HG03064 (cell line): ENCODE measurements around the gene MIEN1.
"Not testable (repeated sequence)": the region's sequence is repeated elsewhere in the genome, so short reads cannot be mapped to it uniquely, and the experiment has no call there.

Source experiments
- ATAC-seq: cut with Tn5 transposase; IDR thresholded peaks from one replicate; pipeline ENCODE4 v1.9.1; 2021; ENCODE audit warnings: low read depth; ENCODE audit not compliant: unreplicated experiment

MIEN1 gene

DNA sequence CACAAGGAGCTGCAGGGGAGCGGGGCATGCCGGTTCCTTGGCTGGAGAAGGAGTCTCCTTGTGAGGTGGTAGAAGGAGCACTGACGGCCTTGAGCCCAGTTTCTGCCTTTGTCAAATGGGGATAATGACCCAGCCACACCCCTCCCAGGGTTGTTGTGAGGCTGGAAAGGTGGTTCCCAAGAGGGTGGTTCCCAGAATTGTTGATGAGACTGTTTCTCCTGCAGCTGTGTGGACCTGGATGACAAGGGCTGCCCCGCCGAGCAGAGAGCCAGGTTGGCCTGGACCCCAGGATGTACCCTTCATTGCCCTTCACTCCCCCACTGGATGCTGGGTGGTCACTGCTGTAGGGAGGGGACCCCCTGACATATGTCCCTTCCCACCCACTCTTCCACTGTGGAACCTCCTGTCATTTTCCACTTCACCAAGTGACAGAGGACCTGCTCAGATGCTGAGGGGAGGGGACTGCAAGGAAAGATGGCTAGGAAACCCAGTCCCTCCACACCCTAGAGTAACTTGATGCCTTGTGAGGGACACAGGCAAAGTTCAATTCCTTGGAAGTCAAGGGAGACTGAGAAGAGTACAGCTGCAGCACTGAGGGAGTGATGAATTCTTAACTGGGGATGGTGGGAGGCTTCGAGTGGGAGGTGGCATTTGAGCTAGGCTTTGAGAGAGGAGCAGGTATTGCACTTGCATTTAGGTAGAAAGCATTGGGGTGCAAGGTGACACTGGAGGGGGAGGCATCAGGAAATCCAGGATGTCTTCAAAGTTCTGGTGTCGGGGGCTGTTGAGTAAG, 10.6 kb downstream of the MIEN1 start:
- ATAC-seq: no peak

DNA sequence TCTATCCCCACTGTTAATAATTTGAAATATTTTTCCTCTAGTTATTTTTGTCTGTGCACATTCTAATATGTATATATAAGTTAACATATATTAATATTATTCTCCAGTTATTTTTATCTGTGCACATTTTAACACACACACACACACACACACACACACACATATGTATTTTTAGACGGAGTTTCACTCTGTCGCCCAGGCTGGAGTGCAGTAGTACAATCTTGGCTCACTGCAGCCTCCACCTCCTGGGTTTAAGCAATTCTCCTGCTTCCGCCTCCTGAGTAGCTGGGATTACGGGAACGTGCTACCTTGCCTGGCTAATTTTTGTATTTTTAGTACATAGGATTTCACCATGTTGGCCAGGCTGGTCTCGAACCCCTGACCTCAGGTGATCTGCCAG, 12.7 kb downstream of the MIEN1 start:
- no peak for ATAC-seq

DNA sequence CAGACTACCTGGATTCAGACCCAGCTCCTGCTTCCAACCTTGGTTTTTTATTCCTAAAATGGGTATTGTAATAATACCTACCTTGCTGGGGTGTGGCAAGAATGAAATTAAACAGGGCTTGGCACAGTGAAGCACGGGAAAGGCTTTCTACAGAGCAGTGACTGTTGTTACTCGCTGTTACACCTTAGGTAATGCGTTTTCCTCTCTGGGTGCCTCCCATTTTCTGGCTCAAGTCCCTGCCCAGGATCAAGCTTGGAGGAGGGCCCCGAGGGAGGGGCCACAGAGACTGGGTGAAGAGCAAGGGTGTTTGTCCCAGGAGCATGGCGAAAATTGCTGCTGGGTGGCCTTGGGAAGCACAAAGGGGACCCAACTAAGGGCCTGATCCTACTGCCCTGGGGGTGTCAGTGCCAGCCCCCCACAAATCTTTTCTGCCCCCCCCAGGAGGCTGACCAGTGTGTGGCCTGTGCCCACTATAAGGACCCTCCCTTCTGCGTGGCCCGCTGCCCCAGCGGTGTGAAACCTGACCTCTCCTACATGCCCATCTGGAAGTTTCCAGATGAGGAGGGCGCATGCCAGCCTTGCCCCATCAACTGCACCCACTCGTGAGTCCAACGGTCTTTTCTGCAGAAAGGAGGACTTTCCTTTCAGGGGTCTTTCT, 13.3 kb downstream of the MIEN1 start:
- no peak for ATAC-seq

DNA sequence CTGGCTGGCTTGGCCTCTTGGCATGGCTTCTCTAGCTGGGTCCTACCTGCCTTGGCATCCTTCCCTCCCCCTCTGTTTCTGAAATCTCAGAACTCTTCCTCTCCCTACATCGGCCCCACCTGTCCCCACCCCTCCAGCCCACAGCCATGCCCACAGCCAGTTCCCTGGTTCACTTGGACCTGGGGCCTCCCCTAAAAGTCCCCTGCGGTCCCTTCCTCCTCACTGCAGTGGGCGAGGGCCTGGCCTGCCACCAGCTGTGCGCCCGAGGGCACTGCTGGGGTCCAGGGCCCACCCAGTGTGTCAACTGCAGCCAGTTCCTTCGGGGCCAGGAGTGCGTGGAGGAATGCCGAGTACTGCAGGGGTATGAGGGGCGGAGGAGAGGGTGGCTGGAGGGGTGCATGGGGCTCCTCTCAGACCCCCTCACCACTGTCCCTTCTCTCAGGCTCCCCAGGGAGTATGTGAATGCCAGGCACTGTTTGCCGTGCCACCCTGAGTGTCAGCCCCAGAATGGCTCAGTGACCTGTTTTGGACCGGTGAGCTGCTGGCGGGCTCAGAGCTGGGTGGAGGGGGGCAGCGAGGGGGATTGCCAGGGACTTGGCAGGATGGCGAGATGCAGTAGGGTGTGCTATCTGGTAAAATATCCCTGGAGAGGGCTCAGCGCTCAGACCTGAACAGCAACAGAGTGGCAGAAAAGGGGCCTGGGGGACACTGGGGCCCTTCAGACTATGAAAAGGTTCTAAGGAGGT, 14.1 kb downstream of the MIEN1 start:
- no peak for ATAC-seq

DNA sequence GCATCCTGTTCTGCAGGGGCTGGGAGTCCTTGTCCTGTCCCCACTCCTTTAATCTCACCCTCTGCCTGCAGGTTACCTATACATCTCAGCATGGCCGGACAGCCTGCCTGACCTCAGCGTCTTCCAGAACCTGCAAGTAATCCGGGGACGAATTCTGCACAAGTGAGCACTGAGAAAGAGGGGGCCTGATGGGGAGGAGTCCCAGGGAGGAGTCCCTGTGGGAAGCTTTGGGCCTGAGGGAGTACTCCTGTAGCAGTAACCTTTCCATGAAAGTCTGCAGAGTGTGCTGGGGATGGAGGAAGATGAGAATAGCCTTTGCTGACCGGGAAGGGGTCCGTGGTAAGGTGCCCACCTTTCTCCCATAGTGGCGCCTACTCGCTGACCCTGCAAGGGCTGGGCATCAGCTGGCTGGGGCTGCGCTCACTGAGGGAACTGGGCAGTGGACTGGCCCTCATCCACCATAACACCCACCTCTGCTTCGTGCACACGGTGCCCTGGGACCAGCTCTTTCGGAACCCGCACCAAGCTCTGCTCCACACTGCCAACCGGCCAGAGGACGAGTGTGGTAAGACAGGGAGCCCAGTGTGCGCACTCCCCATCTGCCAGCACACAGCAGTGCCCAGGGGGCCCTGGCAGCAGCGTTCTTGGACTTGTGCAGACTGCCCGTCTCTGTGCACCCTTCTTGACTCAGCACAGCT, 14.8 kb downstream of the MIEN1 start:
- ATAC-seq: no peak

DNA sequence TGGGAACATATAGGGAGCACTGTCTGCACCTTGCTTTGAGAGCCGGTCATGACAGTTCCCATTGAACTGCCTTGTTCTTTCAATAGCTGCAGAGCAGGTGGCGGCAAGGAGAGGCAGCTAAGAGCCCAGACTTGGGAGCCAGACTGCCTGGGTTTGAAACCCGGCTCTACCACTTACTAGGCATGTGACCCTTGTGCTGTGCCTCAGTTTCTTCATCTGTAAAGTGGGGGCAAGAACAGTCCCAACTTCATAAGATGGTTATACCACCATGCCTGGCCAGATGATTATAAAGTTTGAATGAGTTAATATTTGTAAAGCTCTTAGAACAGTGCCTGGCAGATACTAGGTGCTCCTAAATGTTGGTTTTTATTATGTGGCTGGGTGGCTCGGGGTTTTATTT, 16.1 kb downstream of the MIEN1 start:
- no peak for ATAC-seq

DNA sequence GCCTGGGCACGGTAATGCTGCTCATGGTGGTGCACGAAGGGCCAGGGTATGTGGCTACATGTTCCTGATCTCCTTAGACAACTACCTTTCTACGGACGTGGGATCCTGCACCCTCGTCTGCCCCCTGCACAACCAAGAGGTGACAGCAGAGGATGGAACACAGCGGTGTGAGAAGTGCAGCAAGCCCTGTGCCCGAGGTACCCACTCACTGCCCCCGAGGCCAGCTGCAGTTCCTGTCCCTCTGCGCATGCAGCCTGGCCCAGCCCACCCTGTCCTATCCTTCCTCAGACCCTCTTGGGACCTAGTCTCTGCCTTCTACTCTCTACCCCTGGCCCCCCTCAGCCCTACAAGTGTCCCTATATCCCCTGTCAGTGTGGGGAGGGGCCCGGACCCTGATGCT, 18.5 kb downstream of the MIEN1 start:
- no peak for ATAC-seq

DNA sequence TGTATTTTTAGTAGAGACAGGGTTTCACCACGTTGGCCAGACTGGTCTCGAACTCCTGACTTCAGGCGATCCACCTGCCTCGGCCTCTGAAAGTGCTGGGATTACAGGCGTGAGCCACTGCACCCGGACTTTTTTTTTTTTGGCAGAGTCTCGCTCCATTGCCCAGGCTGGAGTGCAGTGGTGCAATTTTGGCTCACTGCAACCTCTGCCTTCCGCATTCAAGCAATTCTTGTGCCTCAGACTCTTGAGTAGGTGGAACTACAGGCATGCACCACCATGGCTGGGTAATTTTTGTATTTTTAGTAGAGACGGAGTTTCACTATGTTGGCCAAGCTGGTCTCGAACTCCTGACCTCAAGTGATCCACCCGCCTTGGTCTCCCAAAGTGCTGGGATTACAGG, 19.3 kb downstream of the MIEN1 start:
- ATAC-seq: not testable (repeated sequence)

DNA sequence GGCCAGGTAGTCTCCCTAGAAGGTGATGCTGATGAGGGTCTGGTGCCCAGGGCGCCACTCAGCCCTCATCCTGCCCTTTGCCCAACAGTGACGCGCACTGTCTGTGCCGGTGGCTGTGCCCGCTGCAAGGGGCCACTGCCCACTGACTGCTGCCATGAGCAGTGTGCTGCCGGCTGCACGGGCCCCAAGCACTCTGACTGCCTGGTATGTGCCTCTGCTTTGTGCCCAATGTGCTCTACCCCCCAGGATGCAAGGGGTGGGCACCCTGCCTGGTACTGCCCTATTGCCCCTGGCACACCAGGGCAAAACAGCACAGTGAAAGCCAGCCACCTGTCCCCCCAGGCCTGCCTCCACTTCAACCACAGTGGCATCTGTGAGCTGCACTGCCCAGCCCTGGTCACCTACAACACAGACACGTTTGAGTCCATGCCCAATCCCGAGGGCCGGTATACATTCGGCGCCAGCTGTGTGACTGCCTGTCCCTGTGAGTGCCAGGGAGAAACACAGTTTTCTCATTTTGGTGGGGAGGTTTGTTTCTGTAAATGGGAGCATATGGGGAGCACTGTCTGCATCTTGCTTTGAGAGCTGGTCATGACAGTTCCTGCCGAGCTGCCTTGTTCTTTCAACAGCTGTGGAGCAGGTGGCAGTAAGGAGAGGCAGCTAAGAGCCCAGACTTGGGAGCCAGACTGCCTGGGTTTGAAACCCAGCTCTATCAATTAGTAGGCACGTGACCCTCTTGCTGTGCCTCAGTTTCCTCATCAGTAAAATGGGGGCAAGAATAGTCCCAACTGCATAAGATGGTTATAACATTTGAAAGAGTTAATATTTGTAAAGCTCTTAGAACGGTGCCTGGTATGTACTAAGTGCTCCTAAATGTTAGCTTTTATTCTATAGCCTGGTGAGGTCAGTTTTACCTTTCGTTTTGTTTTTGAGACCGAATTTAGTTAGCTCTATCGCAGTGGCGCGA, 20.1 kb downstream of the MIEN1 start:
- no peak for ATAC-seq

DNA sequence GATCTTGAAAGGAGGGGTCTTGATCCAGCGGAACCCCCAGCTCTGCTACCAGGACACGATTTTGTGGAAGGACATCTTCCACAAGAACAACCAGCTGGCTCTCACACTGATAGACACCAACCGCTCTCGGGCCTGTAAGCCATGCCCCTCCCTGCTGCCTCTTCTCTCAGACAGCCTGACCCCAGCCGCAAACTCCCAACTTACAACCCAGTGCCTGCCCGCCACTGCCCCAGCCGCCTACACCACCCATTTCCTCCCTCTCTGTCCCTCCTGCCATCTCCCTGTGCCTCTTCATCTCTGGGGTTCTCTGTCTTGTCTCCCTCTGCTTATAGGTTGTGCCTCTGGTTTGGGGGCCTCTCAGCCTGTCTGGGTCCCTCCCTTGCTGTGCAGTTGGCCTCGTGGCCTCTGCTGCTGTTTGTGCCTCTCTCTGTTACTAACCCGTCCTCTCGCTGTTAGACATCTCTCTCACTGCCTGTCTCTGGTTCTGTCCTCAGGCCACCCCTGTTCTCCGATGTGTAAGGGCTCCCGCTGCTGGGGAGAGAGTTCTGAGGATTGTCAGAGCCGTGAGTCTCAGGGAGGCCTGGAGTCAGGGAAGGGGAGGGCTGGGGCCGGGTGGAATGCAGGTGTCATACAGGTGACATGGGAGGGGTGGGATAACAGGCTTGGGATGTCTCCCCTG, 20.9 kb downstream of the MIEN1 start:
- no peak for ATAC-seq

DNA sequence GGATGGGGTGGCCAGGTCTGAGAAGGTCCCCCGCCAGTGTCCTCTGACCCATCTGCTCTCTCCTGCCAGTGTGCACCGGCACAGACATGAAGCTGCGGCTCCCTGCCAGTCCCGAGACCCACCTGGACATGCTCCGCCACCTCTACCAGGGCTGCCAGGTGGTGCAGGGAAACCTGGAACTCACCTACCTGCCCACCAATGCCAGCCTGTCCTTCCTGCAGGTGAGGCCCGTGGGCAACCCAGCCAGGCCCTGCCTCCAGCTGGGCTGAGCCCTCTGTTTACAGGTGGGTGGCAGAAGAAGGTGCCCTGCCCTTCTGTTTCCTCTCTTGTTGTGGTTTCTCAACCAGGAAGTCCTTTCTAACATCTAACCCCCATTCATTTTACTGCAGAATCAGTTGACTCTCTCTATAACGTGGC, 23.4 kb downstream of the MIEN1 start:
- ATAC-seq: no peak

DNA sequence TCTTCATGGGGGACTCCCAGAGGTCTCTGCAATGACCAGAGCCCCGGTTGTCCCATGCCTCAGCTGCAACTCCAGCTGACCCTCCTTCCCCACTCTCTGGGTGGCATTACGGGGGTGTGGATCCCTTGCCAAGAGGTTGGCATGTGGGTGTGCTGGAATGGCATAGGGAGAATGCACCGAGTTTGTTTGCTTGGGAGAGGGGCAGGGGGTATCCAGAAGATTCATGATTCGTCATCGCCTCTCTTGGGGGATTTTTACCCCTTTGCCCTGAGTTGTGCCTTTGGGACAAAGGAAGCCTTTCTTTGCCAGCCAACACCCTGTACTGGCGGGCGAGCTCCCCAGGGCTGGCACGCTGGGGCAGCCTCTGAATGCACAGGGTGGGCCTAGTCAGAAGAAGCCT, 23.9 kb downstream of the MIEN1 start:
- no peak for ATAC-seq

DNA sequence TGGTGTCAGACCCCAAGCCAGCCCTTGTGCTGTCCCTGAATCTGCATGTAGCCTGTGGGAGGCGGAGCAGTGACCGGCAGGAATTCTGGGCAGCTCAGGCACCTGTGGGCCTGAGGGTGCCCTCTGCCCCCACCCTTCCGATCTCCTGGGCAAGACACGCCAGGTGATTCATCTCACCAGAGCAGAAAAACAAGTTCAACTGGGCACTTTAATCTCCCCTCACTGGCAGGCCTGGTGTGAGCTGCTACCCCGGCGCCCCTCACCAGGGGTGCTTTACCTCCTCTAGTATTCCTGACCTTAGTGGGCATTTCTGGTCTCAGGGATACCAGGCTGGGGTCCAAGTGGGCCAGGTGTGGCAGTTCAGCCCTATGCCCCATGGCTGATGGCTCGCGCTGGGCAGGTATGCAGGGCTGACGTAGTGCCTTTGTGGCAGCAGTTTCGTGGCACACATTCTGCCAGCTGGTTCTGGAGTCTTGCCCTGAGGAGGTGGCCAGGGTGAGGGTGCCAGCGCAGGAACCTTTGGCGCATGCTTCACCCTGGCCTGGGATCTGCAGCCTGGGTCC, 24.5 kb downstream of the MIEN1 start:
- no peak for ATAC-seq

DNA sequence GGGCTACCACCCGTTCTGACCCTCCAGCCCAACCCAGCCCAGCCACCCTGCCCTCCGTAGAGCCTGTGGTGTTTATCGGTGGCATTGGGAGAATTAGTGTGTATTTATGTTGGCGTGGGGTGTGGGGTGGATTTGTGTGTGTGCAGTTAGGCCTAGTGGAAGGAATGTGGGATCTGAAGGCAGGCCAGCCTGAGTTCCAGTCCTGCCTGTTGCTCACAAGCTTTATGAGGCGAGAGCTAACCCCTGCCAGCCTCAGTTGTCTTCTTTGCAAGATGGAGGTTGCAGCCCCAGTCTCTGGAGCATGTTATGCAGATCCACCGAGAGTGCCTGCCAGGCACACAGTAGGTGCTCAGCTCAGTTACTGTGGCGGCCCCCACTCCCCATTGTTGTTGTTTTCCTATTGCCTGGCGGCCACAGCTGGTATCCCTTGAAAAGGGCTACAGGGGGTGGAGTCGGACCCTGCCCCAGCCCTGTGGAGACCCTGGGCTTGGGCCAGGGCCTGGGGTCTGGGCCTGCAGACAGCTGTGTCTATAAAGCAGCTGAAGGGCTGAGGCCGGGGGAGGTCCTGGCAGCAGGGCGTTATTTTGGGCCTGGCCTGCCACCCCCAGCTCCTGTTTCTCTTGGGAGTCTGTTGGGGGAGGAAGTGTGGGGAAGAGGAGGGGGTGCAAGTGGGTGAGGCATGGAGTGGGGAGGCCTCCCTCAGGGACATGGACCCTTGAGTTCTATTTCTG, 25.3 kb downstream of the MIEN1 start:
- ATAC-seq: no peak

DNA sequence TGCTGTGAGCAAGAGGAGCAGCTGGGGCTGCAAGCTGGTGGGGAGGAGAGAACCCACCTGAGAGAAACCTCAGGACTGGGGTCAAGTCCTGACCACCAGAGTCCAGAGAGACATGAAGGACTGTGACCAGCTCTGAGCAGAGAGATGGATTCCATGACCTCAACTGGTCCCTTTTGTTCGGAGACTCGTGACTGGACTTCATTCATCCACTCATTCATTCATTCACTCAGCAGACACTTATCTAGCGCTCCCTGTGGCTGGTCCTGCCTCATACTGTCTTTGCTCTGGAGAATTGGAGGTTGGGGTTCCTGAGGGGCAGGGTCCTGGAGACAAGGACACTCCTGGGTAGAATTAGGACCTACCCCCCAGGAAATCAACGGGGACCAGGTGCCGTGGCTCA, 26.4 kb downstream of the MIEN1 start:
- ATAC-seq: no peak

DNA sequence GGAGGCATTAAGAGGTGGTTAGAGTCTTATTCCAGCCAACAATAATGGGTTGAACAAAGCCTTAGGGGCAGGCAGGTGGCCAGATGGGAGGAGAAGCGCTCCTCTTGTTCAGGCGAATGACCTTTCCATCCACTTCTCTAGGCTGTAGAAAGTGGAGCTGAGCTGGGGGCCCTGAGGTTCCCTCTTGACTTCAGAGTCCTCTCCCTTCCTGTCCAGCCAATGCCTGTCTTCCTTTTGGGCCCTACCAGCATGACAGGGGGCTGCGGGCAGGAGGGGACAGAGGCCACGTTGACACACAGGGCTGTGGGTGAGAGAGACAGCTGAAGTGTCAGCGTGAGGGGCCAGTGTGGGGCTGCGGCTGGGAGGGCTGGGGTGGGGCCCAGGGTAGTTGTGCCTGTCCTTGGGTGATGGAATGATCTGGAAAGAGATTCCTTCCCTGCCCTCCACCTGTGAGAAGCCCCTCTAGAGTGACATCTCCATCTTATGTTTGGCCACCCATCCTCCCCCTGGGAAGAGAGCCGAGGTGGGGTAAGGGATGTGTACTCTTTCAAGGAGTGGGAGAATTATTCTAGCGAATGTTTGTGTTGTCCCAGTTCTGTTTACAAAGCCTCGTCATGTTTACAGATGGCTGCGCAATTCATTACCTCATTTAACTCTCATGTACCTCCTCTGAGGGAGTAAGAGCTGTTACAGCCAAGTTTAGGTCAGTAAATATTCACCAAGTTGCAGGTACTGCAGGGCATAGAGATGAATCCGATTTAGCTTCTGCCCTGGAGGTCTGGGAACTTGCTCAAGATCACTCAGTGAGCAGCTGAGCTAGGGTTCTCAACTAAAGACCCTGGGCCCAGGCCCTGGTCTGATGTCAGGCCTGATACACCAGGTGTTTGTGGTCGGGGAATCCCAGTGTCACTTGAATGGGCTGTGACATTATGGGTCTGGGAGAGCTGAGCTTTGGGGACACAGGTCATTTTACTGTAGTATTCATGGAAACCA, 27.1 kb downstream of the MIEN1 start:
- no peak for ATAC-seq

DNA sequence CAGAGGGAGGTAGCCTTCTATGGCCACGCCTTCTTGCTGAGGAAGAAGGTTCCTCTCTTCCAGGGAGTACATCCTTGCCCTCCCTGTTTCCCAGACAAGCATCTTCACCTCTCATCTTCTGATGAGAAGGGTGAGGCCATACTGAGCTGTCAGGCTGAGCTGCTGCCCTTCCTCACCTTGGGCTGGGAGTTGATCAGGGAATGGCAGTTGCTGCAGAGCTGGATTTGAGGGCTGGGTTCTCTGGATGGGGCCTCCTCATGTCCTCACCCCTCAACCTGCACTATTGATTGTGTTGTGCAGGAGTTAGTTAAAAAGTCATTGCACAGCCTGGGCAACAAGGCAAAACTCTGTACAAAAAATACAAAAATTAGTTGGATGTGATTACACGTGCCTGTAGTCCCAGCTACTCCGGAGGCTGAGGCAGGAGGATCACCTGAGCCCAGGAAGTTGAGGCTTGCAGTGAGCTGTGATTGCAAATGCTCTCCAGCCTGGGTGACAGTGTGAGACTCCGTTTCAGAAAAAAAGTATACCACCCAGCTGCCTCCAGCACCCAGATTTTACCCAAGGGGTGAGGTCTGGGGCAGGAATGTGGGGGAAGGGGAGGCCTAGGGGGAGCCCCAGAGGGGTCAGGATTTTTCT, 28.4 kb downstream of the MIEN1 start:
- no peak for ATAC-seq
